A673 (cell line): ENCODE results near the gene RIN1. TPM values are rescaled to one million over a fixed set of nuclear protein-coding genes. Genes with fewer than 3 reads are reported as not detected.

Source experiments
- BruUV-seq: library from RNA; stranded (reverse); fragments of 400-500 nt; replicated peaks from 2 replicates; lab custom pipeline; 2021; lab: Mats Ljungman, UMichigan
- CTCF ChIA-PET: fragments of 300-600 bp; sonication (Branson Sonifier 250); formaldehyde crosslinking; loops from one replicate; lab custom pipeline; 2022; ENCODE audit warnings: antibody characterized with exemption; lab: Charles Lee
- POLR2A ChIA-PET: fragments of 300-600 bp; sonication (Branson Sonifier 250); formaldehyde crosslinking; loops from one replicate; lab custom pipeline; 2022; ENCODE audit warnings: antibody characterized with exemption; ENCODE audit not compliant: low non-redundant PET; lab: Charles Lee
- DNase-seq: peaks from one replicate; pipeline ENCODE4 v3.0.0-alpha.2; 2015; ENCODE audit warnings: low spot score
- H3K27ac ChIP-seq: fragments of 200-600 bp; sonication (generic); 2 replicates; pipeline ENCODE4 v1.5.1; 2016; ENCODE audit warnings: mixed run types, low read depth, mild to moderate bottlenecking, mixed read lengths, antibody characterized with exemption, low read length; ENCODE audit not compliant: poor library complexity, severe bottlenecking
- H3K27me3 ChIP-seq: fragments of 200-600 bp; sonication (generic); replicated peaks from 2 replicates; pipeline ENCODE4 v1.6.1; 2017; ENCODE audit warnings: mixed run types, low read depth, mild to moderate bottlenecking, mixed read lengths, antibody characterized with exemption, low read length; ENCODE audit not compliant: insufficient read depth, poor library complexity
- H3K36me3 ChIP-seq: fragments of 200-600 bp; sonication (generic); 2 replicates; pipeline ENCODE4 v1.6.1; 2016; ENCODE audit warnings: mixed run types, mild to moderate bottlenecking, mixed read lengths, antibody characterized with exemption, low read length; ENCODE audit not compliant: insufficient read depth, poor library complexity, severe bottlenecking
- H3K4me1 ChIP-seq: fragments of 200-600 bp; sonication (generic); 2 replicates; pipeline ENCODE4 v1.6.1; 2017; ENCODE audit warnings: mixed run types, mild to moderate bottlenecking, mixed read lengths, antibody characterized with exemption, low read length; ENCODE audit not compliant: insufficient read depth, poor library complexity, severe bottlenecking
- H3K4me3 ChIP-seq: fragments of 200-600 bp; sonication (generic); 2 replicates; pipeline ENCODE4 v1.5.1; 2016; ENCODE audit warnings: low read depth, mixed run types, mild to moderate bottlenecking, mixed read lengths, low read length; ENCODE audit not compliant: poor library complexity, severe bottlenecking
- H3K9me3 ChIP-seq: fragments of 200-600 bp; sonication (generic); 2 replicates; pipeline ENCODE4 v1.6.1; 2016; ENCODE audit warnings: mixed run types, low read depth, mild to moderate bottlenecking, mixed read lengths, antibody characterized with exemption, low read length; ENCODE audit not compliant: poor library complexity, severe bottlenecking
- CTCF ChIP-seq: fragments of 300-800, 200-600 bp; sonication (generic); conservative IDR thresholded peaks from 2 replicates; pipeline ENCODE4 v1.5.1; 2017; ENCODE audit warnings: low read depth, mild to moderate bottlenecking, antibody characterized with exemption, low read length, moderate library complexity, mixed read lengths
- EZH2 ChIP-seq: fragments of 200-600 bp; sonication (generic); IDR thresholded peaks from 2 replicates; pipeline ENCODE4 v1.6.1; 2017; ENCODE audit warnings: borderline replicate concordance, low read depth, mild to moderate bottlenecking, mixed read lengths, antibody characterized with exemption, low read length; ENCODE audit not compliant: poor library complexity, severe bottlenecking
- intact Hi-C: fragments of 100-400 bp; cut with micrococcal nuclease; formaldehyde crosslinking; loops from one replicate; pipeline ENCODE4 v1.10.0; 2022; ENCODE audit not compliant: unreplicated experiment
- total RNA-seq: library from RNA; stranded (reverse); gene quantifications from 2 replicates; pipeline ENCODE4 v1.2.3, GENCODE V29; 2021

The RIN1 gene
- total RNA-seq, 1 experiment from 2014 or later: 4.9 TPM

DNA sequence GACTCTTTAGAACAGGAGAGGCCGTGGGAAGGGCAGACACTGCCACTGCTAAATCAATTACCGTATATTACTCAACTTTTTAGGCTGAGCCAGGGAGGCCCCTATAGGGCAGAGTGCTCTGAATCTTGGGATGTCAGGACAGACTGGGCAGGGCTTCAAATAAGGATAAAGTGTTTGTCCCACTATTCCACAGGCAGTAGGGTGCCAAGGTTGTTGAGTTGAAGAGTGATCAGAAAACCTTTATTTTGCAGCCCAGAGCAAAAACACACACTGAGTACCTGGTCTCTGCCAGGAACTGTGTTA, 12.8 kb upstream of the RIN1 start:
- intact Hi-C loops: no loop called here
- Histone ChIP-seq H3K4me3 (no peak overlapping the region), H3K27ac (no peak overlapping the region), H3K36me3 (no peaks in the 10 kb centered on the region), H3K9me3 (no peaks in the 10 kb centered on the region), H3K4me1 (peaks cover 28% of the 10 kb centered on the region), H3K27me3 (no peaks in the 10 kb centered on the region)
- TF ChIP-seq EZH2: no peak
- POLR2A ChIA-PET: no interaction called here
- CTCF ChIA-PET: no interaction called here
- BruUV-seq: no TSS peak
- no peak for DNase-seq

- Histone ChIP-seq H3K27me3 (no peaks in the 10 kb centered on the region), H3K36me3 (no peaks in the 10 kb centered on the region), H3K4me1 (peaks cover 32% of the 10 kb centered on the region), H3K27ac (peak within 1 kb of the TSS; percentile 87), H3K4me3 (peak within 1 kb of the TSS; percentile 78), H3K9me3 (no peaks in the 10 kb centered on the region)
- POLR2A ChIA-PET: interaction anchor here (0.6 to 0.7 kb wide), 2 partner anchors 190 to 359 kb away, joined by 3 read pairs; no protein-coding TSS in a partner anchor
- no TSS peak for BruUV-seq
- intact Hi-C loops: no loop called here
- CTCF ChIA-PET: interaction anchor here (0.5 to 1.4 kb wide), 3 partner anchors 16 to 989 kb away, joined by 5 to 10 read pairs (median 7); no protein-coding TSS in a partner anchor
- TF ChIP-seq CTCF (no peak), EZH2 (no peak)
- peak; percentile 97 for DNase-seq
Measured at GRCh38 chr11:66347425-66348276, 11.4 kb upstream of the RIN1 start, which contains the start of gene B4GAT1. TSS of gene B4GAT1 (minus strand) at chr11:66347629. CDS start at chr11:66347545, 84 bp downstream.

DNA sequence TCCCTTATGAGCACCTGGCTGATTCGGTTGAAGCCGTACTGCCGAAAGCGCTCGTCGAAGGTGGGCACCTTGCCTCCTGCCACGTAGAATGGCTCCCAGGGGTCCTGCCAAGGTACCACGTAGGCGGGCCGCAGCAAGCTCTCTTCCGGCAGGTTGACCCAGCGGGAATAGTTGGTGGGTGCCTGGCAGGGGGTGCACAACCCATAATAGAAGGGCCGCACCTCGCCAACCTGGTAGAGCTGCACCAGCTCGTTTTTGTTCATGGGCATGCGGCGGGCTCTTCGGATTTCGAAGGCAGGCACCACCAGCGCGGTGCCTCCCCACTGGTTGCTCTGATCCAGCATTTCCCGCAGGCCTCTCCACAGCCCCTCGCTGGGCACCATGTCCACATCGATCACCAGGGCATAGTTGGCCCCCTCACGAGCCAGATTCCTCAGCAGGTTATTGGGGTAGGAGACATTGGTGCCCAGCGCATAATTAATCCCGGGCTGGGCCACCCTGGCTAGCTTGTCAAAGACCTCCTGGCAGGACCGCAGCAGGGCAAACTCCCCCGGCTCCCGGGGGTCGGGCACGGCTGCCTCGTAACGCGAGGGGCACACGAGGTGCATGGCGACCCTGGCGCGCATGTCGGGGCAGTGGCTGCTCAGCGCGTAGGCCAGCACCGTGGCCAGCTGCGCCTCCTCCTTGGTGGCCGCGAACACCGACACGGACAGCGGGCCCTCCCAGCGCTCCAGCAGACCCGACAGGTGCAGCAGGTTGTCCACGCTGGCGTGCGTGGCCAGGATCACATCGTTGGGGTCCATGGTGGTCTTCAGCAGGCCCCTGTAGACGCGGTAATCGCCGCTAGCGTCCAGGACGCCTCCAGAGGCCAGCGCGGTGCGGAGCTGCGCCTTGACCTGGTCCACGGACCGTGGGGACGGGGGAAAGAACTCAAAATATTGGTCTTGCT, 10.5 kb upstream of the RIN1 start:
- intact Hi-C loops: no loop called here
- Histone ChIP-seq H3K4me1 (peaks cover 32% of the 10 kb centered on the region), H3K4me3 (peak overlapping the region; percentile 78), H3K9me3 (no peaks in the 10 kb centered on the region), H3K36me3 (peaks cover 3% of the 10 kb centered on the region), H3K27me3 (no peaks in the 10 kb centered on the region), H3K27ac (peak overlapping the region; percentile 87)
- no TSS peak for BruUV-seq
- ChIA-PET CTCF (interaction anchor here (0.5 to 1.4 kb wide), 2 partner anchors 39 to 988 kb away, joined by 7 to 10 read pairs; no protein-coding TSS in a partner anchor), POLR2A (no interaction called here)
- no peak for DNase-seq
- TF ChIP-seq EZH2: no peak
- TF ChIP-seq CTCF: no peak
